Measurements from ENCODE around the gene PDE2A.

Gene PDE2A

GRCh38 chr11:72535194-72535547 lies 139.1 kb downstream of the PDE2A start:
- no peaks in the 10 kb centered on the region for H3K9me3 Mint-ChIP-seq
- H3K27me3 Mint-ChIP-seq: peaks cover 7 to 33% of the 10 kb centered on the region in 2 donors
- H3K27ac Mint-ChIP-seq: no peak overlapping the region
- H3K36me3 Mint-ChIP-seq (ENCODE audit: insufficient read depth): no peaks in the 10 kb centered on the region
- DNase-seq: no peak
- ATAC-seq (replicated peaks): no peak
- no peak overlapping the region for H3K4me3 Mint-ChIP-seq
- H3K4me1 Mint-ChIP-seq (ENCODE audit: low read depth in 2 of 2): peaks cover 2 to 3% of the 10 kb centered on the region in 2 donors

- no peak overlapping the region for H3K4me3 Mint-ChIP-seq
- DNase-seq (no peak), ATAC-seq (replicated peaks) (no peak)
- peaks cover 2 to 4% of the 10 kb centered on the region in 2 donors for H3K4me1 Mint-ChIP-seq (ENCODE audit: low read depth in 2 of 2)
- no peaks in the 10 kb centered on the region for H3K9me3 Mint-ChIP-seq
- H3K36me3 Mint-ChIP-seq (ENCODE audit: insufficient read depth): no peaks in the 10 kb centered on the region
- H3K27ac Mint-ChIP-seq: no peak overlapping the region
- H3K27me3 Mint-ChIP-seq: peaks cover 7 to 33% of the 10 kb centered on the region in 2 donors
These were observed 139.6 kb downstream of the PDE2A start for GRCh38 chr11:72534371-72535193.

GRCh38 chr11:72529068-72529467 lies 145.2 kb downstream of the PDE2A start:
- DNase-seq: no peak
- H3K4me3 Mint-ChIP-seq: no peak overlapping the region
- no peaks in the 10 kb centered on the region for H3K9me3 Mint-ChIP-seq
- H3K36me3 Mint-ChIP-seq (ENCODE audit: insufficient read depth): peaks cover 4% of the 10 kb centered on the region
- H3K27me3 Mint-ChIP-seq: peaks cover 0 to 16% of the 10 kb centered on the region in 2 donors
- H3K27ac Mint-ChIP-seq: no peak overlapping the region
- ATAC-seq (replicated peaks): no peak
- peaks cover 9 to 13% of the 10 kb centered on the region in 2 donors for H3K4me1 Mint-ChIP-seq (ENCODE audit: low read depth in 2 of 2)

GRCh38 chr11:72528121-72528520 lies 146.1 kb downstream of the PDE2A start:
- peaks cover 0 to 13% of the 10 kb centered on the region in 2 donors for H3K27me3 Mint-ChIP-seq
- DNase-seq (no peak), ATAC-seq (replicated peaks) (no peak)
- H3K4me1 Mint-ChIP-seq (ENCODE audit: low read depth in 2 of 2): peaks cover 17 to 18% of the 10 kb centered on the region in 2 donors
- H3K27ac Mint-ChIP-seq: no peak overlapping the region
- H3K9me3 Mint-ChIP-seq: no peaks in the 10 kb centered on the region
- H3K4me3 Mint-ChIP-seq: no peak overlapping the region
- peaks cover 4% of the 10 kb centered on the region for H3K36me3 Mint-ChIP-seq (ENCODE audit: insufficient read depth)

Measured in effector memory CD8-positive, alpha-beta T cell (primary cell).